NCI-H2081 (cell line): ENCODE results near the gene UTP4.
"Not testable (repeated sequence)": the region's sequence is repeated elsewhere in the genome, so short reads cannot be mapped to it uniquely, and the experiment has no call there.

Experiments used
- DNase-seq, 2 experiments: peaks; one replicate each; lab custom pipeline; 2025; lab: John Stamatoyannopoulos, UW

The UTP4 gene

DNA sequence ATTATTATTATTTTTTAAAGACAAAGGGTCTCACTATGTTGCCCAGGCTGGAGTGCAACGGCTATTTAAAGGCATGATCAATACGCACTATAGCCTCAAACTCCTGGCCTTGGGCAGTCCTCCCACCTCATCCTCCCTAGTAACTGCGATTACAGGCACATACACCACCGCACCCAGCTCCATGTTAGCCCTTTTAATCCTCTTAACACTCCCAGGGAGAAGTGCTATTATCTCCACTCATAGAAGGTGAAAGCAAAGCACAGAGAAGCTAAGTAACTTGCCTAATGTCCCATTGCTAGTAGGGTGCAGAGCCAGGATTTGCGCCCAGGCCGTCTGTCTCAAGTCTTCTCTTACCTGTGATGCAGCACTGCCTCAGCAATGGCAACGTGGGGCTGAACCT, 22.0 kb upstream of the UTP4 start:
- no peak for DNase-seq

DNA sequence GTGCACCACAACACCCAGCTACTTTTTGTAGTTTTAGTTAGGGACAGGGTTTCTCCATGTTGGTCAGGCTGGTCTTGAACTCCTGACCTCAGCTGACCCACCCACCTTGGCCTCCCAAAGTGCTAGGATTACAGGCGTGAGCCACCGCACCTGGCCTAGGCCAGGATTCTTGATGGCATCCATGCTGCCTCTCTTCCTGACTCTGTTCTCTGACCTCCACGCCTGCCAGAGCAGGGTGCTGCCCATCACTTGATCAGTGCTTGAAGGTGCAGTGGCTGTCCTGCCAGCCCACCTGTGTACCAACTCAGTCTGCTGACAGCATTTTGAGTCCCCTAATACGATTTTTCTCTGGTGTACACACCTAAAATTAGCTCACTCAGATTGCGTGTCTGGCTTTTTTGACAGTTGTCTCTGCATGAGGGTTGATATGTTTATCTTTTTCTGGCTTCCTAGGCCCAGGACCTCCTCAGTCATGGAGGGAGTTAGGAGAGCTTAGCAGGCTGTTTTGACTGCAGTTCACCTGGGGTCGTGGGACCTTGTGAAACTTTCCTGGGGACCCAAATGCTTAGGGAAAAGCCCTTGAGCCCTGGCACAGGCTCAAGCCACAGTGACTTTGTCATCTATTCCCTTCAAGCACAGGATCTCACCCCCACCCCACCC, 21.1 kb upstream of the UTP4 start:
- DNase-seq, result no peak

DNA sequence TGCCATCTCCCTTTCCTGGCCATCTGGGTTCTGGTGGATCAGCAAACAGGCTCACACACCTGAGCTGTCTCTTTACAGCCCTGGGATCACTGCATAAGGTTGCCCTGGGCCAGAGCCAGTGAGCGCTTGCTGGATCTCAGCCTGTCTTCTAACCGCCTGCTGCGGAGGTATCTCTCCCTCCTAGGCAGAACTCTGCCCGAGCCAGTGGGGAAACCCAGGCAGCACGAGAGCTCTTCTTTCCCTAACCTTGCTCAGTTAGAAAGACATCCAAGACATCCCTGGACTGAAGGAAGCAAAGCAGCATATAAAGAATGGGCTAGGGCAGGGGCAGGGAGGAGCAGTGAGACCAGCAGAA, 20.6 kb upstream of the UTP4 start:
- no peak for DNase-seq

DNA sequence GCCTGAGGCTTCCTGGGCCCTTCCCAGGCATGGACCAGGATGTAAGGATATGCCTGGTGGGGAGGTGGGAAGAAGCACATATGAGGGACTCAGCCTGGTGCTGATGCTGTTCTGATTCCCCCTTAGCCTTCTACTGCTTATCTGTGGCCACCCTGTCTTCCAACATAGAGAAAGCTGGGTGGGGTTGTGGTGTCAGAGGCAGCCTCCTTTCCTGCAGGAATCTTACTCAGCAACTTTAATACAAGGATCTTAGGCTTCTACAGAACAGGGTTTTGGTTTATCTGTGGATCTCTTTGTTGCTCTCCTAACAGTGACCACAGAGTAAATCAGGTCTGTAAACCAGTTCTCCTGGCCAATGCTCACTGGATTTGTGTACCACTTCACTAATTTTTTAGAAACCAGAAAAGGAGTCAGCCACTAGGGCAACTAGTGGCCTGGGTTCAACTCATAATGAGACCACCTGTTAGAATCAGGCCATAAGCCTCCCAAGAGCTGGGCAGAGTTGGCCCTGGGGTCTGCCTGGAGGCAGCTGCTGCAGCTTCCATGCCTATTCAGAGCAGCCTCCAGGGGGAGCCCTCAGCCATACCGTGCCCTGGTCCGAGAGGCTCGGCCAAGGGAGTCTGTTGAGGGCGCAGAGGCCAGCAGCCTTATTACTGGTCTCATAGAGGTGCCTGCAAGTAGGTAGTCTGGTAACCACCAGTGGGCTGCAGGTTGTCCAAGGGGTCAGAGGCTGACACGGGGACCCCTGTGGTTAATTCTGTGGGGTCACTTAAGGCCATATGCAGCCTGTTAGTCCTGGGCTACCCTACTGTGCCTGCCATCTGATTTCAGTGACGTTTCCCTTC, 19.9 kb upstream of the UTP4 start:
- peak in 1 of 2 experiments; percentile 11 for DNase-seq

DNA sequence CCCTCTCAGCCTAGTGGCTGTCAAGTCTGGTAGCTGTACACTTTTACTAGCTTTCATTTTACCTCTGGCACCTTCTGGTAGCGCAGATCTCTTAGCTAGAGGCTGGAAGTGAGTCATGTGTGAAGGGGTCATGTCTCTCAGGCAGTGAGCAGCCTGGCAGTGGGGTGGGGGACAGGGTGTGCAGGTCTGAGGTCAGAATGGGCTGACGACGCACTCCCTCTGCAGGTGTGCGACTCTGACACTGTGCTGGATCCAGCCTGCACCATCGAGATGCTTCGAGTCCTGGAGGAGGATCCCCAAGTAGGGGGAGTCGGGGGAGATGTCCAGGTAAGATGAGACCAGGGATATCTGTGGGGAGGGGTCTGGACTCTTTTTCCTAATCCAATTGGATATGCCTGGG, 19.2 kb upstream of the UTP4 start:
- DNase-seq, result no peak

DNA sequence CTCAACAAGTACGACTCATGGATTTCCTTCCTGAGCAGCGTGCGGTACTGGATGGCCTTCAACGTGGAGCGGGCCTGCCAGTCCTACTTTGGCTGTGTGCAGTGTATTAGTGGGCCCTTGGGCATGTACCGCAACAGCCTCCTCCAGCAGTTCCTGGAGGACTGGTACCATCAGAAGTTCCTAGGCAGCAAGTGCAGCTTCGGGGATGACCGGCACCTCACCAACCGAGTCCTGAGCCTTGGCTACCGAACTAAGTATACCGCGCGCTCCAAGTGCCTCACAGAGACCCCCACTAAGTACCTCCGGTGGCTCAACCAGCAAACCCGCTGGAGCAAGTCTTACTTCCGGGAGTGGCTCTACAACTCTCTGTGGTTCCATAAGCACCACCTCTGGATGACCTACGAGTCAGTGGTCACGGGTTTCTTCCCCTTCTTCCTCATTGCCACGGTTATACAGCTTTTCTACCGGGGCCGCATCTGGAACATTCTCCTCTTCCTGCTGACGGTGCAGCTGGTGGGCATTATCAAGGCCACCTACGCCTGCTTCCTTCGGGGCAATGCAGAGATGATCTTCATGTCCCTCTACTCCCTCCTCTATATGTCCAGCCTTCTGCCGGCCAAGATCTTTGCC, 18.0 kb upstream of the UTP4 start:
- DNase-seq, result no peak

DNA sequence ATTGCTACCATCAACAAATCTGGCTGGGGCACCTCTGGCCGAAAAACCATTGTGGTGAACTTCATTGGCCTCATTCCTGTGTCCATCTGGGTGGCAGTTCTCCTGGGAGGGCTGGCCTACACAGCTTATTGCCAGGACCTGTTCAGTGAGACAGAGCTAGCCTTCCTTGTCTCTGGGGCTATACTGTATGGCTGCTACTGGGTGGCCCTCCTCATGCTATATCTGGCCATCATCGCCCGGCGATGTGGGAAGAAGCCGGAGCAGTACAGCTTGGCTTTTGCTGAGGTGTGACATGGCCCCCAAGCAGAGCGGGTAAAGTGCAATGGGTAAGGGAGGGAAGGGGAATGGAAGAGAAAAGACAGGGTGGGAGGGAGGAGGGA, 17.5 kb upstream of the UTP4 start:
- DNase-seq, result no peak

DNA sequence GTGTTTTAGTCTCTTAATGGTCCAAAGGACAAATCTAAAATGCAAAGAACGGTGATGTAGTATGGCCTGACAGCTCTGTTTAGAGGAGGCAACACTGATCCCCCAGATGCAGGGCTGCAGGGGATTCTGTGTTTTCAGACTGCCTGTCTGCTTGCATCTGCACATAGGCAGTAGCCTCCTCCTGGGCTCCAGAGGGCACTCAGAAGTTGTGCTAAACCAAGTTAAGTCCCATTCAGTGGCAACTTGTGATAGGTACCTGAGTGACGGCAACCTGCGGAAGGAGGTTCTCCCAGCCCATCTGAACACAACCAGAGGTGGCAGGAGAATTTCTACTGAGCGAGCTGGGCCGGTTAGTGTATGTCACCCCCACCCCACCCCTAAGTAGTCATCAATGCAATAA, 17.1 kb upstream of the UTP4 start:
- no peak for DNase-seq

DNA sequence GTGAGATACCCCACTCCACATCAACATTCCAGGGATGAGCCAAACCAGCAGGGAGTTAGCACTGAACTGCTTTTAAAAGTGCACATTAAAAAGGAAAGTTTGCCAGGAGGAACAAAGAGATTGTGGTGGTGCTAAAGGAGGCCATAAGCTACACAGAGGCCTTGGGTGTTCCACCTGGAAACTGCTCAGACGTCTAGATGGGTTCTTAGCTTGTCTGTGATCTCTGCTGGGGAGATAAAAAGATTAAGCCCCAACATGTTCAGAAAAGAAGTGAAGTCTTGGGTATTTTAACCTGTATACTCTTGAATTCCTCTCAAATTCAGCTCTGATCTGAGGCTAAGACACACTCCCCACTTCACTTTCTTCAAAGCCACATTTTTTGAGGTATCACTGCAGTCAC, 16.6 kb upstream of the UTP4 start:
- DNase-seq, result no peak

DNA sequence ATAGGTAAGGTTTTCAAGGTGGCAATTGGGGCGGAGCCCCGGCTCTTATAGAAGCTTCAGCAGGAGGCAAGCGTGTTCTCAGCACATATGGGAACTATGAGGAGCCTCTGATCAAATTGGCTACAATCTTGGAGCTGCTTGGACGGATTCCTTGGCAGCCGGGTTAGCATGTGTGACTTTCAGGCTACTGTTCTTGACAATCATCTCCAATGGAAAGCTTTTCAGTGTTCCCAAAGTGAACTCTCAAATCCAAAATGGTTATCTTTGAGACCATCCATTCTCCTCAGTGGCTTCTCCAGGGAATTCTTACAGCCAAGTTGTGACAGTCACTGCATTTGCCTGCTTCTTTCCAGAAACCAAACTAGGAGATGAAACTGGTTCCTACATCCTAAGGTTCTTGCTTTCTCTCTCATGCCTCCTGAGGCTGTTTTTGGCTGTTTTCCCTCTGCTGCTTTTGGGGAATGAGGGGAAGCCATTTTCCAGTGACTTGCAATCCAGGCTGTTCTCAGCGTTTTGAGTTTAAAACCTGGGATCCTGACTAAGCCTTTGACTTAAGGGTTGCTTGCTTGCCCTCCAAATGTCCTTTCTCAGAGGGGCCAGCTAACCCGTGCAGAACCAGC, 16.1 kb upstream of the UTP4 start:
- no peak for DNase-seq

DNA sequence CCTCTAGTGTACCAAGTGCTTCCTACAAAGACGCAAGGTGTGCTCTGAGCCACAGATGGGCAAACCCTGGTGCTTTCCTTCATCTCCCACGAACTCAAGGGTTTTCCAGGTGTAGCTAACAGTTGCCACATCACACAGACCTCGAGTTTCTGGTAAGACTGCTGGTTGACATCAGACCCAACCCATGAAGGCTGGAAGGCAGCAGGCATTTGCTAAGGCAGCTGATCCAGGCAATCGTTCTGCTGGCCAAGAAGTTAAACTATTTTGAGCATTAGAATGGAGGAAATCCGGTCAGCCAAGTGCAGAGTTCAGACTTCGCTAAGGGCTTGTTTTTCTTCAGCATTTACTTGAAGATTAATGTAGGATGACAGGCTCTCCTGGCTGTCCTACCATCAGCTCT, 15.5 kb upstream of the UTP4 start:
- DNase-seq, result no peak

DNA sequence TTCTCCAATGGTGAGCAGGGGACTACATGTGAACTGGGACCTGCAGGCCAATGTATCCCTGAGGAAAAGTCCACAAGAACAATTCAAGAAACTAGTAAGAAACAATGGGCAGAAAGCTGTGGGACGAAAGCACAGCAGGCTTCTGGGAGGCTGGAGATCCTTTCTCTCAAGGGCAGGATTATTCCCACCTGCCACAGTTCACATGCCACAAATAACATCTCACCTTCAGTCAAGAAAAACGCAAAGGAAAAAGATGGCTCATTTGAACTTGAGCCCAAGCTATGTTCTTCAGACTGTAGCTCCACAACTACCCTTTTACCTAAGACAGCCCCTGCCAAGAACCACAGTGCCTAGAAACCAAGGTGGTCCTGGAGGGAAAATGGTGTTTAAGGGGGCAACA, 14.0 kb upstream of the UTP4 start:
- no peak for DNase-seq

DNA sequence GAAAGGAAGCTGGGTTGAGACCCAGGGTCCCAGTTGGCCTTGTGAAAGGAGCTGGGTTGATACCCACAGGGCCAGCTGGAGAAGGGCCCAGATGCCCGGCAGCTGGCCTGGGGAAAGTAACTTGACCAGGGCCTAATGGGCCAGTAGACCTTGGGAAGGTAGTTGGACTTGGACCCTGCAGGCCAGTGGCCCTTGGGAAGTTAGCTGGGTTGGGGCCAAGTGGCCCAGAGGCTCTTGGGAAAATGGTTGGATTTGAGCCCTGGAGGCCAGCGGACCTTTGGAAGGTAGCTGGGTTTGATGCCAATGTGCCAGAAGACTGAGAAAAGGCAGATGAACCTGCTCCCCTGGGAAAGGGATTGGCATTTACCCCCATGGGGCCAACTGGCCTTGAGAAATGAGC, 13.5 kb upstream of the UTP4 start:
- no peak for DNase-seq

DNA sequence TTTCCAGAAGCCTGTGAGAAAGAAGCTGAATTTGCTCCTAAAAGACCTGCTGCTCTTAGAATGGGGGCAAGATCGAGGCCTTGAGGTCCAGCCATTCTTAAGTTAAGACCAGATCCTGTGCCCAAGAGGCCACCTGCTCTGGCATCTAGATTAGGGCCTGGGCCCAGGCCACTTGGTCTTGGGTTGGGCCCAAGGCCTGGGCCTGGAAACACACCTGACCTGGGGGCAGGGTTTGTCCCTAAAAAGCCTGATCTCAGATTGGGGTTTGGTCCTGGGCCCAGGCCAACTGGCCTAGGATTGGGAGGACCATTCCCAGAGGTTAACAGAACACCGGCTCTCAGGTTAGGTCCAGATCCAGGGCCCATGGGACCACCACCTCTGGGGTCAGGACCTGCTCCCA, 12.9 kb upstream of the UTP4 start:
- DNase-seq, result no peak

DNA sequence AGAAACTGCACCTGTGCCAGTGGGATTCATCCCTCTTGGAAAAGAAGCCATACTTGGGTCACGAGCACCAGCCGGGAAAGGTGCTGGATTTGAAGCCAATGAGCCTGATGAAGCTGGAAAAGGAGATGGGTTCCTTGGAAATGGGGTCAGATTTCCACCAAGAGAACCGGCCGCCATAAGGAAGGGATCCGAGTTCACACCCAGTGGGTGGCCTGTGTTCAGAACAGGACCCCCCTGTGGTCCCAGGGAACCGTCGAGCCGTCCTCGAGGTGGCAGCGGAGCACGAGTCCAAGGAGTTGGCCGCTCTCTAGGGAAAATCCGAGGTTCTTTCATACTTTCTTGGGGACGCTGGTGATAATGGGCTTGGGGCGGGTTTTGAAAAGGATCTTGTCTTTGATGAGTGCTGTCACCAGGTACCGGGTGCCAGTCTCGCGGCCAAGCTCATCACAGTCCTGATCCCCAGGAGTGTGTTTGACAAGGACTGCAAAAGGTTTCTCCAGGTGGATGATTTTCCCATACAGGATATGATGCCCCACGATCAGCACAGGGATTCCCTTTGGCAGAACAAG, 12.3 kb upstream of the UTP4 start:
- no peak for DNase-seq

DNA sequence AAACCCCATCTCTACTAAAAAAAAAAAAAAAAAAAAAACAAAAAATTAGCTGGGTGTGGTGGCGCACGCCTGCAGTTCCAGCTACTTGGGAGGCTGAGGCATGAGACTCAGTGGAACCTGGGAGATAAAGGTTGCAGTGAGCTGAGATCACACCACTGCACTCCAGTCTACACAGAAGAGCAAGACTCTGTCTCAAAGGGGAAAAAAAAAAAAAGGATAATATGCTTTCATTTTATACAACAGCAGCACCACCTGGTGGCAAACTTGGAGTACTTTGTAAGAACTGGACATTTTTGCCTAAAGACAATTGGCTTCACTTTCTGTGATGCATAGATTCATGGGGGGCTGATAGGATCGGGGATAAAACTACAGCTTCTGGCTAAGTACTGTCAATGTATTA, 8.5 kb upstream of the UTP4 start:
- DNase-seq, result peak; percentile 50 to 62

DNA sequence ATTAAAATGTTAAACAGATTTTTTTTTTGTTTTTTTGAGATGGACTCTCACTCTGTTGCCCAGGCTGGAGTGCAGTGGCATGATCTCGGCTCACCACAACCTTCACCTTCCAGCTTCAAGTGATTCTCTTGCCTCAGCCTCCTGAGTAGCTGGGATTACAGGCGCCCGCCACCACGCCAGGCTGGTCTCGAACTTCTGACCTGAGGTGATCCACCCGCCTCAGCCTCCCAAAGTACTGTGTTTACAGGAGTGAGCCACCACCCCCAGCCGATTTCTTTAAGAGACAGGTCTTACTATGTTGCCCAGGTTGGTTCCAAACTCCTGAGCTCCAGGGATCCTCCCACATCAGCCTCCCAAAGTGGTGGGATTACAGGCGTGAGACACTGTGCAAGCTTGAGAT, 8.0 kb upstream of the UTP4 start:
- not testable (repeated sequence) for DNase-seq

DNA sequence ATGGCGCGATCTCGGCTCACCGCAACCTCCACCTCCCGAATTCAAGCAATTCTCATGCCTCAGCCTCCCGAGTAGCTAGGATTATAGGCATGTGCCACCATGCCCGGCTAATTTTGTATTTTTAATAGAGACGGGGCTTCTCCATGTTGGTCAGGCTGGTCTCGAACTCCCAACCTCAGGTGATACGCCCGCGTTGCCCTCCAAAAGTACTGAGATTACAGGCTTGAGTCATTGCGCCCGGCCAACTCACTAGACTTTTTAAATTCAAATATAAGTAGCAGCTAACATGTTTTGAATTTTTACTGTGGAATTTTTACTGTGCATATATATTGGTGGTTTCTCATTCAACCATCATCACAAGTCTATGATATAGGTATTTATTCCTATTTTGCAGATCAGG, 7.5 kb upstream of the UTP4 start:
- not testable (repeated sequence) for DNase-seq

DNA sequence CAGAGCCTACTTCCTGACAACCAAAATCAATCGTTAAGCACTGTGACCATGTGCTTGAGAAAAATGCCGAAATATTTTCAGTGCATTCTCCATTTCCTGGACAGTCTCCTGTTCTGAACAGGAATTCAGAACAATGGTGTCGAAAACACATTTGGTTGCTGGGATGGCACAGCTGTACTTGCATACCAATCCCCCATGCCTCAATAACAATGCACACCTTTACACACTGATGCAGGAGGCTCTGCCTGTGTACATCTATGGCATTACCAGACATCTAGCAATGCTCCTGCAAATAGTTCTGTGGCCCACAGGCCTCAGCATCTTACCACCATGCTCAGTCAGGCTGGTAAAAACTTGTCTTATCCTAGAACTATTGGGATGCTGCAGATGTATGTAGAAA, 6.2 kb upstream of the UTP4 start:
- DNase-seq, result no peak

DNA sequence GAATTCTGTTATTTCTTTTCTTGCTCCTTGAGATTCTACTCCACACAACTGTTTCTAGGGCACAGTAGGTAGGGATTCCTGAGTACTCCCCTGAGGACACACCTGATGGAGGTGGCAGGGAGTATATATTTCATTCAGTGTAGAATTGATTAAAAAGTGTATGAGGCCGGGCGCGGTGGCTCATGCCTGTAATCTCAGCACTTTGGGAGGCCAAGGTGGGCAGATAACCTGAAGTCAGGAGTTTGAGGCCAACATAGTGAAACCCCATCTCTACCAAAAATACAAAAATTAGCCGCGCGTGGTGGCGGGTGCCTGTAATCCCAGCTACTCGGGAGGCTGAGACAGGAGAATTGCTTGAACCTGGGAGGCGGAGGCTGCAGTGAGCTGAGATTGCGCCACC, 5.6 kb upstream of the UTP4 start:
- not testable (repeated sequence) for DNase-seq

DNA sequence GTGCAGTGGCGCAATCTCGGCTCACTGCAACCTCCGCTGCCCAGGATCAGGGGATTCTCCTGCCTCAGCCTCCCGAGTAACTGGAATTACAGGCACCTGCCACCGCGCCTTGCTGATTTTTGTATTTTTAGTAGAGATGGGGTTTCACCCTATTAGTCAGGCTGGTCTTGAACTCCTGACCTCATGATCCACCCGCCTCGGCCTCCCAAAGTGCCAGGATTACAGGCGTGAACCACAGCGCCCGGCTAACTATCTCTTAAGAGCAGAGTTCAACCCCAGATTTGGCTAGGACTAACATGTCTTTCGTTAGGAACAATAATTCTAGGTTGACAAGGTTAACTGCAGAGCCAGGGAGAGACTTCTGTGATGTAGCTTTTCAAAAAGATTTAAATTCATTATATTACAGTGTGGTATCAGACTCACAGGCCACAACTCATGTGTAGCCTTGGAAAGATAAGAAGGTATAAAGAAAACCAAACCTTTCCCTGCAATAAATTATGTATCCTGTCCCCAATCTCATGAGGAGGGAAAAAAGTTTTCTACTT, 4.4 kb upstream of the UTP4 start:
- no peak for DNase-seq

DNA sequence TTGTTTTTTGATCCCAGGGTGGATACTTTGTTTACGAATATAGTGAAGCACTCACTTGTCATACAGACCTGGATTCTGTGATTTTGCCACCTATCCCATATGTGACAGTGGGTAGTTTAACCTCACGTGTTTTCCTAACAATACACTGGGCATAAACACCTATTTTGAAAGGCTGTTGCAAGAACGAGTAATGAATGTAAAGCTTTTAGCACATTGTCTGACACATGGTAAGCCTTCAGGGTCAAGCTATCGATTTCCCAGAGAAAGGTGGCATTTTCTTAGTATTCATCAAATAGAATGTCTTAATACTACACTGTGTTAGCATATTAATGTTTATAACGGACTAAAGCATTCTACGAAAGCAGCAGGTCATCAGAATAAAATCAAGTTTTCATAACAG, 2.0 kb upstream of the UTP4 start:
- DNase-seq, result no peak
